BLaER1 treated with 17β-estradiol and CSF1 and Interleukin-3, amounts not matched to agents 10 nM and 100 nM (cell line): ENCODE measurements around the gene PRKCB.

Experiments
- H3K27ac ChIP-seq, 11 experiments: shearing (Covaris generic); formaldehyde crosslinking; 2 replicates each; pipeline ENCODE4 v1.8.1; 2022
- H3K27me3 ChIP-seq, 11 experiments: shearing (Covaris generic); formaldehyde crosslinking; 2 replicates each; pipeline ENCODE4 v1.8.1; 2022
- H3K36me3 ChIP-seq, 11 experiments: shearing (Covaris generic); formaldehyde crosslinking; 2 replicates each; pipeline ENCODE4 v1.8.1; 2022
- H3K4me1 ChIP-seq, 10 experiments: shearing (Covaris generic); formaldehyde crosslinking; 2 replicates each; pipeline ENCODE4 v1.8.1; 2022
- H3K4me2 ChIP-seq, 11 experiments: shearing (Covaris generic); formaldehyde crosslinking; 2 replicates each; pipeline ENCODE4 v1.8.1; 2022
- H3K4me3 ChIP-seq, 10 experiments: shearing (Covaris generic); formaldehyde crosslinking; 2 replicates each; pipeline ENCODE4 v1.8.1; 2022
- H3K9ac ChIP-seq, 11 experiments: shearing (Covaris generic); formaldehyde crosslinking; 2 replicates each; pipeline ENCODE4 v1.8.1; 2022
- H3K9me3 ChIP-seq, 11 experiments: shearing (Covaris generic); formaldehyde crosslinking; replicated peaks in 1 of 11; 2 replicates each; pipeline ENCODE4 v1.8.1; 2022
- H4K20me1 ChIP-seq, 11 experiments: shearing (Covaris generic); formaldehyde crosslinking; 2 replicates each; pipeline ENCODE4 v1.8.1; 2022
- Cebpa-rat ChIP-seq, 11 experiments: shearing (Covaris generic); IDR thresholded peaks; 2 replicates each; pipeline ENCODE4 v1.8.1; 2022

The PRKCB gene

DNA sequence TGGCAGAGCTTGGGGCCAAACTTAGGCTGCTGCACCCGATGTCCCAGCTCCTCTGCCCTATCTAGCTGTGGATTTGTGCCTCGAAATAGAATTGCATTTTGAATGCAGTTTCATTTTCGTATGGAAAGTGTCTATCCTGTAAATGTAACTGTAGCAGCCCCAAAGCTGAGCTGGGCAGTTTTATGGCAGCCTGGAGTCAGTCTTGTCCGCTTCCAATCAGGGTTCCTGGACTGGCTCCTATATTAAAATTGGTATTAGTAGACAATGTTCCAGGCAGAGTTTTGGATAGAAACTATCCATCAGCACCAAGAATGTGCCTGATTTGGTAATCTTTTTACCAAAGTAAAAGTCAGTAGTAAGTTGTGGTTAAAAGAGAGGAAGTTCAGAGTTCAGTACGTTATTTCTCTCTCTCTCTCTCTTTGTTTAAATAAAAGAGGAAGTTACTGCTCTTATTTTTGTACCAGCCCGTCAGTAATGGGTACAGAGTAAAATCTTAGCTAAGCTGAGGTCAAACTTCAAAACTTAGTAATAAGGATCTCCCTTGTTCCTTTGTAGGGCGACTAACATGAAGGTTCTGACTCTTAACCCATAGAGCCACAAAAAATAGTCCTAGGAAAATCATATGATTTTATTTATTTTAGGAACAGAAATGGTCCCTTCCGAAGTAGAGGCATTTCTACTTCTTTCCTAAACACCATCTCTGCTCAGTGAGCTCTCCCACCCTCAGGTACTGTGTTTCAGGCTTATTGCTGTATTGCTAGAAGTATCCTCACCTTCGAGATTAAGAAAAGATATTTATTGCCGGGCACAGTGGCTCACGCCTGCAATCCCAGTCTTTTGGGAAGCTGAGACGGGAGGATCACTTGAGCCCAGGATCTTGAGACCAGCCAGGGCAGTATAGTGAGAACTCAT, 28.0 kb downstream of the PRKCB start:
- H3K36me3 ChIP-seq: no peaks in the 10 kb centered on the region; a peak in 1 of 22 replicates
- peaks cover 0 to 12% (median 0%) of the 10 kb centered on the region in 11 experiments; a peak in 1 of 22 replicates for H4K20me1 ChIP-seq
- peak in 2 of 11 experiments; percentile 18 to 26; a peak in 1 of 22 replicates for TF ChIP-seq Cebpa-rat (IDR thresholded peaks at IDR 0.05)
- H3K9me3 ChIP-seq: no peaks in the 10 kb centered on the region
- H3K9ac ChIP-seq: peak overlapping the region; percentile 72 to 85 (median 82)
- peak overlapping the region; percentile 32 to 67 (median 50) for H3K4me3 ChIP-seq
- peak overlapping the region; percentile 78 to 95 (median 89) for H3K27ac ChIP-seq
- no peaks in the 10 kb centered on the region for H3K27me3 ChIP-seq
- H3K4me1 ChIP-seq: peaks cover 90 to 98% (median 94%) of the 10 kb centered on the region in 10 experiments
- peak overlapping the region; percentile 69 to 92 (median 82) for H3K4me2 ChIP-seq

GRCh38 chr16:23865853-23866252, 30.1 kb downstream of the PRKCB start:
- Histone ChIP-seq H3K27ac (peak overlapping the region in 9 of 11 experiments; percentile 23 to 72 (median 55); a peak in 15 of 22 replicates), H3K4me2 (peak overlapping the region; percentile 17 to 90 (median 71); a peak in 20 of 22 replicates), H3K36me3 (peaks cover 0 to 9% (median 0%) of the 10 kb centered on the region in 11 experiments; a peak in 4 of 22 replicates), H3K9ac (no peak overlapping the region), H3K27me3 (no peaks in the 10 kb centered on the region), H3K4me3 (no peak overlapping the region), H4K20me1 (peaks cover 0 to 19% (median 0%) of the 10 kb centered on the region in 11 experiments; a peak in 2 of 22 replicates), H3K9me3 (no peaks in the 10 kb centered on the region), H3K4me1 (peaks cover 79 to 95% (median 91%) of the 10 kb centered on the region in 10 experiments)
- TF ChIP-seq Cebpa-rat (IDR thresholded peaks at IDR 0.05): no peak

- Histone ChIP-seq H3K9me3 (no peaks in the 10 kb centered on the region), H3K36me3 (peaks cover 0 to 13% (median 0%) of the 10 kb centered on the region in 11 experiments; a peak in 4 of 22 replicates), H3K27ac (peak overlapping the region in 6 of 11 experiments; percentile 48 to 72 (median 62); a peak in 7 of 22 replicates), H3K4me1 (peaks cover 72 to 95% (median 91%) of the 10 kb centered on the region in 10 experiments), H4K20me1 (peaks cover 0 to 24% (median 0%) of the 10 kb centered on the region in 11 experiments; a peak in 2 of 22 replicates), H3K4me3 (no peak overlapping the region), H3K9ac (no peak overlapping the region), H3K4me2 (peak overlapping the region; percentile 19 to 90 (median 71); a peak in 20 of 22 replicates), H3K27me3 (no peaks in the 10 kb centered on the region)
- no peak for TF ChIP-seq Cebpa-rat (IDR thresholded peaks at IDR 0.05)
Measured at GRCh38 chr16:23866621-23867020, 30.8 kb downstream of the PRKCB start.

DNA sequence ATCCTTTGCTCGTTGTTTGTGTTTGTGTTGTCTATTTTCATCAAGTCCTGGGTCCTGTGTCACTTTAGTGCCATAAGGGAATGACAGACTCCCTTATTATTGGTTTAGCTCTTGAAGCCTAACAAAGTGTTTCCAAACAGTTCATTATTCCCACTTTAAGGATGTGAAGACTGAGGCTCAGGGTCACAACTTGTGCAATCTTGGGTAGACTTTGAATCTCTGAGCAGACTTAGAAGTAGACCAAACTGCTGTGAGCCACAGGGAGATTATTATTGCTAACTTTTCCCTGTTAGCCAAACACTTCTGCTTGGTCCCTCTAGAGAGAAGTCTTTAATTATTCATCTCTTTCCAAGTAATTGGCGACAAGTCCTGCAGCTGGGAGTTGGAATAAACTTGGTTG, 31.8 kb downstream of the PRKCB start:
- no peaks in the 10 kb centered on the region for H3K27me3 ChIP-seq
- TF ChIP-seq Cebpa-rat (IDR thresholded peaks at IDR 0.05): no peak

GRCh38 chr16:23868136-23868535, 32.4 kb downstream of the PRKCB start:
- Histone ChIP-seq H3K9me3 (no peaks in the 10 kb centered on the region), H3K4me1 (peaks cover 59 to 97% (median 90%) of the 10 kb centered on the region in 10 experiments), H3K4me3 (no peak overlapping the region), H3K27ac (peak overlapping the region in 4 of 11 experiments; percentile 18 to 61 (median 34); a peak in 5 of 22 replicates), H3K9ac (no peak overlapping the region), H3K4me2 (peak overlapping the region; percentile 25 to 86 (median 68); a peak in 21 of 22 replicates), H3K27me3 (no peaks in the 10 kb centered on the region), H4K20me1 (peaks cover 0 to 24% (median 0%) of the 10 kb centered on the region in 11 experiments; a peak in 2 of 22 replicates), H3K36me3 (peaks cover 0 to 13% (median 0%) of the 10 kb centered on the region in 11 experiments; a peak in 4 of 22 replicates)
- no peak for TF ChIP-seq Cebpa-rat (IDR thresholded peaks at IDR 0.05)

More for the DNA sequence above, 31.8 kb downstream of the PRKCB start:
- no peak overlapping the region for H3K4me3 ChIP-seq
- peak overlapping the region in 5 of 11 experiments; percentile 0 to 26 (median 13); a peak in 4 of 22 replicates for H3K27ac ChIP-seq
- H3K9me3 ChIP-seq: no peaks in the 10 kb centered on the region
- H3K4me1 ChIP-seq: peaks cover 62 to 95% (median 91%) of the 10 kb centered on the region in 10 experiments
- no peak overlapping the region for H3K9ac ChIP-seq
- H3K4me2 ChIP-seq: peak overlapping the region; percentile 25 to 86 (median 68); a peak in 21 of 22 replicates
- H3K36me3 ChIP-seq: peaks cover 0 to 13% (median 0%) of the 10 kb centered on the region in 11 experiments; a peak in 4 of 22 replicates
- H4K20me1 ChIP-seq: peaks cover 0 to 24% (median 0%) of the 10 kb centered on the region in 11 experiments; a peak in 2 of 22 replicates

DNA sequence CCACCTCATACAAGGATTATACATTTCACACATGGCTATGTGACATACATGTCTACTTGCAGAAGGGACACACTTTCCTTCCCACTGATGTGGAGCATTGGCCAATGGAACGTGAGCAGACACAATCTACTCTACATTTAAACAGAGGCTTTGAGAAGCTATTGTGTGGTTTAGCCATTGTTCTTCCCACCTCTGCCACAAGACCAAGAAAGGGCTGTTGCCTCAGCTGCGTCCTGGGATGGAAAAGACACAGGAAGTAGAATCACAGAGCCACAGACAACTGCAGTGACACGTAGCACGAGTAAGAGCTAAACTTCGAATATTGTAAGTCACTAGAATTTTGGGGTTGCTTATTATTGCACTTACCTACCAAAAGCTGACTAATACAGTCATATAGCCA, 33.3 kb downstream of the PRKCB start:
- peak overlapping the region in 10 of 11 experiments; percentile 0 to 61 (median 34); a peak in 14 of 22 replicates for H3K27ac ChIP-seq
- TF ChIP-seq Cebpa-rat (IDR thresholded peaks at IDR 0.05): no peak

GRCh38 chr16:23871924-23872323, 36.1 kb downstream of the PRKCB start:
- H3K9ac ChIP-seq: 0 out of 22 replicates have a peak overlapping the region, but pooled peaks of 1 of the 11 experiments have one; percentile 11
- H3K4me1 ChIP-seq: peaks cover 35 to 96% (median 87%) of the 10 kb centered on the region in 10 experiments
- H3K9me3 ChIP-seq: no peaks in the 10 kb centered on the region
- TF ChIP-seq Cebpa-rat (IDR thresholded peaks at IDR 0.05): no peak
- peaks cover 0 to 13% (median 0%) of the 10 kb centered on the region in 11 experiments; a peak in 3 of 22 replicates for H3K36me3 ChIP-seq
- H3K4me3 ChIP-seq: no peak overlapping the region
- no peaks in the 10 kb centered on the region for H3K27me3 ChIP-seq
- H4K20me1 ChIP-seq: peaks cover 0 to 24% (median 0%) of the 10 kb centered on the region in 11 experiments; a peak in 2 of 22 replicates
- H3K27ac ChIP-seq: peak overlapping the region in 3 of 11 experiments; percentile 29 to 49 (median 32); a peak in 5 of 22 replicates
- H3K4me2 ChIP-seq: peak overlapping the region in 7 of 11 experiments; percentile 21 to 81 (median 49); a peak in 11 of 22 replicates

More for the DNA sequence above, 33.3 kb downstream of the PRKCB start:
- peaks cover 52 to 100% (median 92%) of the 10 kb centered on the region in 10 experiments for H3K4me1 ChIP-seq
- no peaks in the 10 kb centered on the region for H3K9me3 ChIP-seq
- peak overlapping the region in 2 of 11 experiments; percentile 1 to 8; a peak in 3 of 22 replicates for H3K9ac ChIP-seq
- H3K4me2 ChIP-seq: peak overlapping the region; percentile 46 to 86 (median 68)
- peaks cover 0 to 24% (median 0%) of the 10 kb centered on the region in 11 experiments; a peak in 2 of 22 replicates for H4K20me1 ChIP-seq
- H3K36me3 ChIP-seq: peaks cover 0 to 13% (median 0%) of the 10 kb centered on the region in 11 experiments; a peak in 4 of 22 replicates
- H3K27me3 ChIP-seq: no peaks in the 10 kb centered on the region
- no peak overlapping the region for H3K4me3 ChIP-seq

DNA sequence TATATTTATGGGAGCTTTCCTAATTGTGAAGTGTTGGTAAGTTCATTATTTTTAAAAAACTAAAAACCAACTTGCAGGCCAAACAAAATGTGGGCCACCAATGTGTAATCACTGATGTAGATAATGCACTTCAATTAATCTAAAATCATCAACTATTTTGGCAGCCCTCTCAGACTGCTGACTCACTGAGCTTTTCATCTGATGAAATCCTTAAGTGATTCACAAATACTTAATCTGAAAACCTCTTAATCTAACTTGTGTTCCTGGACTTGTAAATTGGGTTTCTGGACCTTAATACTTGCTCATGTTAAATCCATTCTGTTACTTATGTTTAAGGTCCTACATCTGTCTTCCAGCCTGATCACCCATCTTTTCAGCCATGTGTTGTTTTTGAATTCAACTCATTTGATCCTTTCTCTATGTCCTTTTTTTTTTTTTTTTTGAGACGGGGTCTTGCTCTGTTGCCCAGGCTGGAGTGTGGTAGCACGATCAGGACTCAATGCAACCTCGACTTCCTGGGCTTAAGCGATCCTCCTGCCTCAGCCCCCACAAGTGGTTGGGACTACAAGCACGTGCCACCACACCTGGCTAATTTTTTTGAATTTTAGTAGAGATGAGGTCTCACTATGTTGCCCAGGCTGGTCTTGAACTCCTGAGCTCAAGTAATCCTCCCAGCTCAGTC, 39.0 kb downstream of the PRKCB start:
- H3K9me3 ChIP-seq: no peaks in the 10 kb centered on the region
- H3K27ac ChIP-seq: peak overlapping the region in 9 of 11 experiments; percentile 27 to 70 (median 51); a peak in 17 of 22 replicates
- H3K4me1 ChIP-seq: peaks cover 23 to 96% (median 87%) of the 10 kb centered on the region in 10 experiments
- no peak for TF ChIP-seq Cebpa-rat (IDR thresholded peaks at IDR 0.05)
- no peaks in the 10 kb centered on the region for H3K27me3 ChIP-seq
- H3K4me3 ChIP-seq: no peak overlapping the region
- H3K9ac ChIP-seq: peak overlapping the region in 4 of 11 experiments; percentile 4 to 34 (median 18); a peak in 4 of 22 replicates
- H4K20me1 ChIP-seq: peaks cover 0 to 10% (median 0%) of the 10 kb centered on the region in 11 experiments; a peak in 2 of 22 replicates
- H3K4me2 ChIP-seq: peak overlapping the region; percentile 10 to 70 (median 39); a peak in 17 of 22 replicates
- H3K36me3 ChIP-seq: peaks cover 0 to 21% (median 0%) of the 10 kb centered on the region in 11 experiments; a peak in 6 of 22 replicates
